Immature natural killer cell (primary cell): Measurements from ENCODE around the gene CARMIL3. TPM values are rescaled to one million over a fixed set of nuclear protein-coding genes. Genes with fewer than 3 reads are reported as not detected.
A peak's percentile ranks its signal among the peaks of the same experiment; 100 is the strongest.

Source experiments
- DNase-seq, 3 donors: peaks; one replicate each; pipeline ENCODE4 v3.0.0; 2022; ENCODE audit warnings: mixed read lengths in 1 of 3
- H3K27ac Mint-ChIP-seq, 6 donors: one replicate each; pipeline ENCODE4 v1.8.0; 2020; ENCODE audit warnings: mixed read lengths in 6 of 6, mild to moderate bottlenecking in 5 of 6, inconsistent platforms in 4 of 6, moderate library complexity in 3 of 6
- H3K27me3 Mint-ChIP-seq, 3 donors: one replicate each; pipeline ENCODE4 v1.8.0; 2020 to 2021; ENCODE audit warnings: low read depth in 3 of 3, mild to moderate bottlenecking in 3 of 3, mixed read lengths in 3 of 3, moderate library complexity in 3 of 3, inconsistent platforms in 1 of 3
- H3K36me3 Mint-ChIP-seq, 3 donors: one replicate each; pipeline ENCODE4 v1.8.0; 2020; ENCODE audit warnings: mixed read lengths in 3 of 3, inconsistent platforms in 2 of 3, mild to moderate bottlenecking in 2 of 3
- H3K4me1 Mint-ChIP-seq, 2 donors: one replicate each; pipeline ENCODE4 v1.8.0; 2020; ENCODE audit warnings: inconsistent platforms in 2 of 2, mild to moderate bottlenecking in 2 of 2, mixed read lengths in 2 of 2, moderate library complexity in 1 of 2
- H3K4me3 Mint-ChIP-seq, 5 donors: one replicate each; pipeline ENCODE4 v1.8.0; 2020; ENCODE audit warnings: mild to moderate bottlenecking in 5 of 5, mixed read lengths in 5 of 5, inconsistent platforms in 3 of 5, moderate library complexity in 3 of 5
- H3K9me3 Mint-ChIP-seq, 6 donors: one replicate each; pipeline ENCODE4 v1.8.0; 2020; ENCODE audit warnings: mild to moderate bottlenecking in 6 of 6, mixed read lengths in 6 of 6, inconsistent platforms in 4 of 6, moderate library complexity in 3 of 6
- polyA plus RNA-seq, 3 donors: library from polyadenylated mRNA; unstranded; fragments of 300-500 nt; fragmentation: Illumina TruSeq; gene quantifications; one replicate each; pipeline ENCODE4 v1.2.3, GENCODE V29; 2021

The CARMIL3 gene
- polyA plus RNA-seq, 3 donors from 2014 or later: 0.09 to 0.82 (median 0.32) TPM

- no peak within 1 kb of the TSS for H3K4me3 Mint-ChIP-seq
- H3K9me3 Mint-ChIP-seq: no peaks in the 10 kb centered on the region
- no peak for DNase-seq
- no peaks in the 10 kb centered on the region for H3K4me1 Mint-ChIP-seq
- H3K36me3 Mint-ChIP-seq: peaks cover 0 to 13% (median 5%) of the 10 kb centered on the region in 3 donors
- no peak within 1 kb of the TSS for H3K27ac Mint-ChIP-seq
- peaks cover 2 to 3% (median 2%) of the 10 kb centered on the region in 3 donors for H3K27me3 Mint-ChIP-seq
These were observed 19.4 kb downstream of the CARMIL3 start, which contains the start of gene CPNE6 for GRCh38 chr14:24071144-24071697. Gene CPNE6, plus strand, starts transcription at chr14:24071562. Its CDS starts 1,375 bp downstream, at chr14:24072937.

GRCh38 chr14:24071836-24072430, 20.1 kb downstream of the CARMIL3 start:
- Mint-ChIP-seq H3K27ac (no peak overlapping the region), H3K36me3 (peaks cover 0 to 13% (median 5%) of the 10 kb centered on the region in 3 donors), H3K4me3 (no peak overlapping the region), H3K9me3 (no peaks in the 10 kb centered on the region), H3K27me3 (peaks cover 0 to 3% (median 2%) of the 10 kb centered on the region in 3 donors), H3K4me1 (no peaks in the 10 kb centered on the region)
- no peak for DNase-seq

- Mint-ChIP-seq H3K27ac (no peak overlapping the region), H3K27me3 (peaks cover 0 to 3% (median 2%) of the 10 kb centered on the region in 3 donors), H3K9me3 (no peaks in the 10 kb centered on the region), H3K4me1 (no peaks in the 10 kb centered on the region), H3K36me3 (peaks cover 0 to 11% (median 5%) of the 10 kb centered on the region in 3 donors), H3K4me3 (no peak overlapping the region)
- DNase-seq: no peak
These were observed 20.6 kb downstream of the CARMIL3 start for GRCh38 chr14:24072436-24072835.

GRCh38 chr14:24072881-24073877, 21.4 kb downstream of the CARMIL3 start:
- DNase-seq: no peak
- peak overlapping the region in 1 of 6 donors; percentile 62 for H3K27ac Mint-ChIP-seq
- H3K4me3 Mint-ChIP-seq: no peak overlapping the region
- H3K27me3 Mint-ChIP-seq: peaks cover 0 to 3% (median 2%) of the 10 kb centered on the region in 3 donors
- H3K4me1 Mint-ChIP-seq: no peaks in the 10 kb centered on the region
- peaks cover 0 to 5% (median 5%) of the 10 kb centered on the region in 3 donors for H3K36me3 Mint-ChIP-seq
- H3K9me3 Mint-ChIP-seq: no peaks in the 10 kb centered on the region

GRCh38 chr14:24074625-24075484, 23.0 kb downstream of the CARMIL3 start:
- Mint-ChIP-seq H3K36me3 (peaks cover 0 to 5% (median 5%) of the 10 kb centered on the region in 3 donors), H3K4me1 (no peaks in the 10 kb centered on the region)

GRCh38 chr14:24075485-24076301, 23.9 kb downstream of the CARMIL3 start:
- Mint-ChIP-seq H3K4me3 (no peak overlapping the region), H3K4me1 (peaks cover 6 to 7% of the 10 kb centered on the region in 2 donors), H3K27me3 (peaks cover 0 to 4% (median 3%) of the 10 kb centered on the region in 3 donors), H3K36me3 (no peaks in the 10 kb centered on the region), H3K9me3 (no peaks in the 10 kb centered on the region), H3K27ac (no peak overlapping the region)
- no peak for DNase-seq

More at GRCh38 chr14:24074625-24075484, 23.0 kb downstream of the CARMIL3 start:
- Mint-ChIP-seq H3K27ac (peak overlapping the region in 1 of 6 donors; percentile 32), H3K9me3 (no peaks in the 10 kb centered on the region), H3K4me3 (no peak overlapping the region), H3K27me3 (peaks cover 0 to 4% (median 3%) of the 10 kb centered on the region in 3 donors)
- no peak for DNase-seq

GRCh38 chr14:24076302-24076601, 24.4 kb downstream of the CARMIL3 start:
- H3K36me3 Mint-ChIP-seq: no peaks in the 10 kb centered on the region
- H3K4me3 Mint-ChIP-seq: no peak overlapping the region
- H3K27me3 Mint-ChIP-seq: peaks cover 0 to 4% (median 3%) of the 10 kb centered on the region in 3 donors
- H3K9me3 Mint-ChIP-seq: no peaks in the 10 kb centered on the region
- H3K27ac Mint-ChIP-seq: no peak overlapping the region
- H3K4me1 Mint-ChIP-seq: peaks cover 9 to 11% of the 10 kb centered on the region in 2 donors
- DNase-seq: no peak

GRCh38 chr14:24077086-24077485, 25.3 kb downstream of the CARMIL3 start:
- no peaks in the 10 kb centered on the region for H3K36me3 Mint-ChIP-seq
- no peaks in the 10 kb centered on the region for H3K9me3 Mint-ChIP-seq
- peaks cover 0 to 4% (median 3%) of the 10 kb centered on the region in 3 donors for H3K27me3 Mint-ChIP-seq
- H3K4me3 Mint-ChIP-seq: no peak overlapping the region
- peak overlapping the region in 1 of 6 donors; percentile 64 for H3K27ac Mint-ChIP-seq
- H3K4me1 Mint-ChIP-seq: peaks cover 11 to 13% of the 10 kb centered on the region in 2 donors
- no peak for DNase-seq

GRCh38 chr14:24078146-24078545, 26.3 kb downstream of the CARMIL3 start:
- peaks cover 11 to 13% of the 10 kb centered on the region in 2 donors for H3K4me1 Mint-ChIP-seq
- H3K4me3 Mint-ChIP-seq: no peak overlapping the region
- H3K27ac Mint-ChIP-seq: no peak overlapping the region
- no peaks in the 10 kb centered on the region for H3K9me3 Mint-ChIP-seq
- peaks cover 0 to 4% (median 3%) of the 10 kb centered on the region in 3 donors for H3K27me3 Mint-ChIP-seq
- no peaks in the 10 kb centered on the region for H3K36me3 Mint-ChIP-seq
- no peak for DNase-seq

GRCh38 chr14:24079491-24080141, 27.8 kb downstream of the CARMIL3 start:
- Mint-ChIP-seq H3K4me3 (peak overlapping the region in 4 of 5 donors; percentile 82 to 85 (median 84)), H3K4me1 (peaks cover 11 to 13% of the 10 kb centered on the region in 2 donors), H3K27ac (no peak overlapping the region), H3K9me3 (no peaks in the 10 kb centered on the region), H3K27me3 (peaks cover 0 to 5% (median 3%) of the 10 kb centered on the region in 3 donors), H3K36me3 (no peaks in the 10 kb centered on the region)
- DNase-seq: no peak

- H3K4me3 Mint-ChIP-seq: peak overlapping the region; percentile 82 to 86 (median 85)
- peaks cover 11 to 13% of the 10 kb centered on the region in 2 donors for H3K4me1 Mint-ChIP-seq
- H3K27ac Mint-ChIP-seq: peak overlapping the region in 1 of 6 donors; percentile 31
- no peaks in the 10 kb centered on the region for H3K9me3 Mint-ChIP-seq
- DNase-seq: no peak
- H3K36me3 Mint-ChIP-seq: no peaks in the 10 kb centered on the region
- peaks cover 0 to 5% (median 3%) of the 10 kb centered on the region in 3 donors for H3K27me3 Mint-ChIP-seq
These were observed 28.3 kb downstream of the CARMIL3 start for GRCh38 chr14:24080142-24080530.
